ENCODE measurements around the gene ARHGEF11. TPM values are rescaled to one million over a fixed set of nuclear protein-coding genes. Genes with fewer than 3 reads are reported as not detected.

Gene ARHGEF11
- total and polyA plus RNA-seq, 9 of the 15 experiments (the other 6 are each of a cell fraction or from before 2014, with no cell fraction given): 0.14 to 15.5 (median 9.0) TPM

GRCh38 chr1:156914440-156914856 is 131.1 kb downstream of the ARHGEF11 start (continued):
- TF ChIP-seq ARID3A (IDR thresholded peaks at IDR 0.05; ENCODE audit: borderline replicate concordance, low read depth, low read length) (no peak), NBN (IDR thresholded peaks at IDR 0.05; ENCODE audit: low read depth) (peak; percentile 81), KLF13 (tag; IDR thresholded peaks at IDR 0.05; ENCODE audit: borderline replicate concordance, low read depth) (no peak; the same call in 1 of the 2 replicates), ZNF133 (CRISPR knock-in tag; IDR thresholded peaks at IDR 0.05) (no peak), HES1 (IDR thresholded peaks at IDR 0.05; ENCODE audit: low read depth) (no peak), ATF6 (CRISPR knock-in tag; IDR thresholded peaks at IDR 0.05) (no peak; the same call in 1 of the 2 replicates), MIER1 (IDR thresholded peaks at IDR 0.05; ENCODE audit: low read depth) (no peak), TAF1 (IDR thresholded peaks at IDR 0.05; ENCODE audit: control insufficient read depth, extremely low read depth, insufficient read depth, low read length, severe bottlenecking) (no peak), ILK (tag; IDR thresholded peaks at IDR 0.05; ENCODE audit: borderline replicate concordance, low read depth) (no peak), TEAD2 (tag; IDR thresholded peaks at IDR 0.05) (no peak), SP2 (IDR thresholded peaks at IDR 0.05; ENCODE audit: extremely low read depth, low read depth, low read length, poor library complexity, severe bottlenecking) (no peak), ZFX (CRISPR knock-in tag; IDR thresholded peaks at IDR 0.05) (no peak; the same call in 1 of the 2 replicates), ETV5 (CRISPR knock-in tag; IDR thresholded peaks at IDR 0.05; ENCODE audit: low read depth) (peak; percentile 73; the same call in 1 of the 2 replicates), NFE2L1 (tag; IDR thresholded peaks at IDR 0.05; ENCODE audit: borderline replicate concordance, low read depth) (no peak), ATF7 (IDR thresholded peaks at IDR 0.05) (peak; percentile 79), NRF1 (conservative IDR thresholded peaks at IDR 0.05 in 1 of 2, IDR thresholded peaks at IDR 0.05 in 1 of 2) (no peak; a peak in 1 of 4 replicates), PURB (CRISPR knock-in tag; IDR thresholded peaks at IDR 0.05; ENCODE audit: low read depth) (no peak)
- TF ChIP-seq, protein P1, sequence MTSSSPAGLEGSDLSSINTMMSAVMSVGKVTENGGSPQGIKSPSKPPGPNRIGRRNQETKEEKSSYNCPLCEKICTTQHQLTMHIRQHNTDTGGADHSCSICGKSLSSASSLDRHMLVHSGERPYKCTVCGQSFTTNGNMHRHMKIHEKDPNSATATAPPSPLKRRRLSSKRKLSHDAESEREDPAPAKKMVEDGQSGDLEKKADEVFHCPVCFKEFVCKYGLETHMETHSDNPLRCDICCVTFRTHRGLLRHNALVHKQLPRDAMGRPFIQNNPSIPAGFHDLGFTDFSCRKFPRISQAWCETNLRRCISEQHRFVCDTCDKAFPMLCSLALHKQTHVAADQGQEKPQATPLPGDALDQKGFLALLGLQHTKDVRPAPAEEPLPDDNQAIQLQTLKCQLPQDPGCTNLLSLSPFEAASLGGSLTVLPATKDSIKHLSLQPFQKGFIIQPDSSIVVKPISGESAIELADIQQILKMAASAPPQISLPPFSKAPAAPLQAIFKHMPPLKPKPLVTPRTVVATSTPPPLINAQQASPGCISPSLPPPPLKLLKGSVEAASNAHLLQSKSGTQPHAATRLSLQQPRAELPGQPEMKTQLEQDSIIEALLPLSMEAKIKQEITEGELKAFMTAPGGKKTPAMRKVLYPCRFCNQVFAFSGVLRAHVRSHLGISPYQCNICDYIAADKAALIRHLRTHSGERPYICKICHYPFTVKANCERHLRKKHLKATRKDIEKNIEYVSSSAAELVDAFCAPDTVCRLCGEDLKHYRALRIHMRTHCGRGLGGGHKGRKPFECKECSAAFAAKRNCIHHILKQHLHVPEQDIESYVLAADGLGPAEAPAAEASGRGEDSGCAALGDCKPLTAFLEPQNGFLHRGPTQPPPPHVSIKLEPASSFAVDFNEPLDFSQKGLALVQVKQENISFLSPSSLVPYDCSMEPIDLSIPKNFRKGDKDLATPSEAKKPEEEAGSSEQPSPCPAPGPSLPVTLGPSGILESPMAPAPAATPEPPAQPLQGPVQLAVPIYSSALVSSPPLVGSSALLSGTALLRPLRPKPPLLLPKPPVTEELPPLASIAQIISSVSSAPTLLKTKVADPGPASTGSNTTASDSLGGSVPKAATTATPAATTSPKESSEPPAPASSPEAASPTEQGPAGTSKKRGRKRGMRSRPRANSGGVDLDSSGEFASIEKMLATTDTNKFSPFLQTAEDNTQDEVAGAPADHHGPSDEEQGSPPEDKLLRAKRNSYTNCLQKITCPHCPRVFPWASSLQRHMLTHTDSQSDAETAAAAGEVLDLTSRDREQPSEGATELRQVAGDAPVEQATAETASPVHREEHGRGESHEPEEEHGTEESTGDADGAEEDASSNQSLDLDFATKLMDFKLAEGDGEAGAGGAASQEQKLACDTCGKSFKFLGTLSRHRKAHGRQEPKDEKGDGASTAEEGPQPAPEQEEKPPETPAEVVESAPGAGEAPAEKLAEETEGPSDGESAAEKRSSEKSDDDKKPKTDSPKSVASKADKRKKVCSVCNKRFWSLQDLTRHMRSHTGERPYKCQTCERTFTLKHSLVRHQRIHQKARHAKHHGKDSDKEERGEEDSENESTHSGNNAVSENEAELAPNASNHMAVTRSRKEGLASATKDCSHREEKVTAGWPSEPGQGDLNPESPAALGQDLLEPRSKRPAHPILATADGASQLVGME (CRISPR knock-in tag; IDR thresholded peaks at IDR 0.05): peak; percentile 91

Measured in K562 (cell line).